ENCODE results near the gene IL12RB1. TPM values are rescaled to one million over a fixed set of nuclear protein-coding genes. Genes with fewer than 3 reads are reported as not detected.

Gene IL12RB1
- total and polyA plus RNA-seq, 8 donors = 0.33 to 5.4 (median 0.55) TPM

GRCh38 chr19:18074192-18074591 is 12.5 kb downstream of the IL12RB1 start:
- no peak for TF ChIP-seq CTCF (IDR thresholded peaks at IDR 0.05)
- no peaks in the 10 kb centered on the region for H3K36me3 ChIP-seq
- no peak overlapping the region for H3K27ac ChIP-seq
- H3K9me3 ChIP-seq = no peaks in the 10 kb centered on the region
- no peak overlapping the region for H3K4me3 ChIP-seq
- H3K4me1 ChIP-seq = no peaks in the 10 kb centered on the region
- intact Hi-C loops (cut with DNase I) = no loop called here
- no peaks in the 10 kb centered on the region for H3K27me3 ChIP-seq
- ATAC-seq (no peak), DNase-seq (no peak)

GRCh38 chr19:18073197-18073596 is 13.5 kb downstream of the IL12RB1 start:
- no peak for DNase-seq
- H3K27ac ChIP-seq = no peak overlapping the region
- ATAC-seq = no peak
- TF ChIP-seq CTCF (IDR thresholded peaks at IDR 0.05) = no peak
- H3K36me3 ChIP-seq = no peaks in the 10 kb centered on the region
- H3K9me3 ChIP-seq = no peaks in the 10 kb centered on the region
- intact Hi-C loops (cut with DNase I) = no loop called here
- no peak overlapping the region for H3K4me3 ChIP-seq
- no peaks in the 10 kb centered on the region for H3K27me3 ChIP-seq
- H3K4me1 ChIP-seq = no peaks in the 10 kb centered on the region

GRCh38 chr19:18072335-18072734 is 14.4 kb downstream of the IL12RB1 start:
- no peak overlapping the region for H3K27ac ChIP-seq

GRCh38 chr19:18070181-18070580 is 16.6 kb downstream of the IL12RB1 start:
- no peak for TF ChIP-seq CTCF (IDR thresholded peaks at IDR 0.05)
- Histone ChIP-seq H3K4me3 (no peak overlapping the region), H3K27ac (no peak overlapping the region), H3K9me3 (no peaks in the 10 kb centered on the region), H3K4me1 (no peaks in the 10 kb centered on the region), H3K36me3 (no peaks in the 10 kb centered on the region), H3K27me3 (no peaks in the 10 kb centered on the region)
- DNase-seq (no peak), ATAC-seq (peak; percentile 57)
- intact Hi-C loops (cut with DNase I) = no loop called here

More at GRCh38 chr19:18072335-18072734, 14.4 kb downstream of the IL12RB1 start:
- no peaks in the 10 kb centered on the region for H3K4me1 ChIP-seq
- H3K27me3 ChIP-seq = no peaks in the 10 kb centered on the region
- ATAC-seq = no peak
- H3K36me3 ChIP-seq = no peaks in the 10 kb centered on the region
- no peak for TF ChIP-seq CTCF (IDR thresholded peaks at IDR 0.05)
- DNase-seq = no peak
- H3K4me3 ChIP-seq = no peak overlapping the region
- intact Hi-C loops (cut with DNase I) = no loop called here
- no peaks in the 10 kb centered on the region for H3K9me3 ChIP-seq

- no peak overlapping the region for H3K27ac ChIP-seq
- no peaks in the 10 kb centered on the region for H3K9me3 ChIP-seq
- intact Hi-C loops (cut with DNase I) = no loop called here
- DNase-seq = no peak
- no peak for ATAC-seq
- no peaks in the 10 kb centered on the region for H3K4me1 ChIP-seq
- H3K4me3 ChIP-seq = no peak overlapping the region
- TF ChIP-seq CTCF (IDR thresholded peaks at IDR 0.05) = no peak
- no peaks in the 10 kb centered on the region for H3K27me3 ChIP-seq
- H3K36me3 ChIP-seq = no peaks in the 10 kb centered on the region
Observed at GRCh38 chr19:18069383-18069782, 17.4 kb downstream of the IL12RB1 start.

Measured in left lung (tissue), 10 donors.